ENCODE data around the gene ADAMTSL3.

The ADAMTSL3 gene

DNA sequence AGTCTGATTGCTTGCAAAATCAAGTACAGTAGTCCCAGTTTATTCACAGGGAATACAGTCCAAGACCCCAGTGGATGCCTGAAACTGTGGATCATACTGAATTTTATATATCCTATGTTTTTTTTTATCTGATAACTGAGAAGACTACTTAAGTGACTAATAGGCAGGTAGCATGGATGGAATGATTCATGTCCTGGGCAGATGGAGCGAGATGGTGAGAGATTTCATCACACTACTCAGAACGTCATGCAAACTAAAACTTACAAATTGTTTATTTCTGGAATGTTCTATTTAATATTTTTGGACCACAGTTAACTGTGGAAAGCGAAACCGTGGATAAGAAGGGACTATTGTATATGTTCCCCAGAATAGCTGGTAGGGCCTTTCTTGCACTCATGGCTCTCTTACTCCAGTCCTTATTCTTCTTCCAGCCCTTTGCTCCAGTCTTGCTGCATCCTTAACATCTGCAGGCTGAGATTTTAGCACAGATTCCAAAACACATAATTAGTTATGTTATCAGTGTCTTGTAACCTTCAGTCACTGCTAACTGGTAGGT, 290.0 kb downstream of the ADAMTSL3 start:
- TF ChIP-seq SIN3A (IDR thresholded peaks at IDR 0.05; ENCODE audit: borderline replicate concordance, insufficient read depth, low read length) = no peak
- TF ChIP-seq, protein P1, sequence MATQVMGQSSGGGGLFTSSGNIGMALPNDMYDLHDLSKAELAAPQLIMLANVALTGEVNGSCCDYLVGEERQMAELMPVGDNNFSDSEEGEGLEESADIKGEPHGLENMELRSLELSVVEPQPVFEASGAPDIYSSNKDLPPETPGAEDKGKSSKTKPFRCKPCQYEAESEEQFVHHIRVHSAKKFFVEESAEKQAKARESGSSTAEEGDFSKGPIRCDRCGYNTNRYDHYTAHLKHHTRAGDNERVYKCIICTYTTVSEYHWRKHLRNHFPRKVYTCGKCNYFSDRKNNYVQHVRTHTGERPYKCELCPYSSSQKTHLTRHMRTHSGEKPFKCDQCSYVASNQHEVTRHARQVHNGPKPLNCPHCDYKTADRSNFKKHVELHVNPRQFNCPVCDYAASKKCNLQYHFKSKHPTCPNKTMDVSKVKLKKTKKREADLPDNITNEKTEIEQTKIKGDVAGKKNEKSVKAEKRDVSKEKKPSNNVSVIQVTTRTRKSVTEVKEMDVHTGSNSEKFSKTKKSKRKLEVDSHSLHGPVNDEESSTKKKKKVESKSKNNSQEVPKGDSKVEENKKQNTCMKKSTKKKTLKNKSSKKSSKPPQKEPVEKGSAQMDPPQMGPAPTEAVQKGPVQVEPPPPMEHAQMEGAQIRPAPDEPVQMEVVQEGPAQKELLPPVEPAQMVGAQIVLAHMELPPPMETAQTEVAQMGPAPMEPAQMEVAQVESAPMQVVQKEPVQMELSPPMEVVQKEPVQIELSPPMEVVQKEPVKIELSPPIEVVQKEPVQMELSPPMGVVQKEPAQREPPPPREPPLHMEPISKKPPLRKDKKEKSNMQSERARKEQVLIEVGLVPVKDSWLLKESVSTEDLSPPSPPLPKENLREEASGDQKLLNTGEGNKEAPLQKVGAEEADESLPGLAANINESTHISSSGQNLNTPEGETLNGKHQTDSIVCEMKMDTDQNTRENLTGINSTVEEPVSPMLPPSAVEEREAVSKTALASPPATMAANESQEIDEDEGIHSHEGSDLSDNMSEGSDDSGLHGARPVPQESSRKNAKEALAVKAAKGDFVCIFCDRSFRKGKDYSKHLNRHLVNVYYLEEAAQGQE (IDR thresholded peaks at IDR 0.05; ENCODE audit: insufficient read depth in 1 of 2, low read depth in 2 of 2, low read length in 2 of 2) = no peak
- TF ChIP-seq TAF1 (IDR thresholded peaks at IDR 0.05; ENCODE audit: borderline replicate concordance, insufficient read depth, low read length) = no peak
- no peak for TF ChIP-seq FOXP2 (optimal IDR thresholded peaks at IDR 0.05; ENCODE audit: borderline replicate concordance, extremely low read depth, extremely low read length, insufficient read depth)
- no peak for TF ChIP-seq POLR2AphosphoS5 (IDR thresholded peaks at IDR 0.05; ENCODE audit: low read depth, low read length)

DNA sequence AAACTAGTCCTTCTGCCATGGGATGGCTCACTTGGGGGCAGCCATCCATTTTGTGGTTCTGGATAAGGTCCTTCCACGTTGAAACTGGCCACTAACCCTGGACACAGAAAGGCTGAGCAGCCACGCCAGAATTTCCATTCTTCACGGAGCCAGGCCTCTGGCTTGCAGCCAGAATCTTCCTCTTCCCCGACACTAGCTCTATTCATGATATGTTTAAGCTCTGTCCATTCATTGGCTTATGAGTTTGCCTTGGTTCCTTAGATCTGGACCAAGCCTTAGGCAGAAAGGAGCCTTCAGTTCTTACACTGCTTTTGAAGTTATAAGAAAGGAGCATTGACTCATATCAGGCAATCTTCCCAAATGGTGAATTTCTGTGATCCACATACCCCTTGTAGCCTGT, 293.2 kb downstream of the ADAMTSL3 start:
- TF ChIP-seq FOXP2 (optimal IDR thresholded peaks at IDR 0.05; ENCODE audit: borderline replicate concordance, extremely low read depth, extremely low read length, insufficient read depth) (no peak), SIN3A (IDR thresholded peaks at IDR 0.05; ENCODE audit: borderline replicate concordance, insufficient read depth, low read length) (no peak), POLR2AphosphoS5 (IDR thresholded peaks at IDR 0.05; ENCODE audit: low read depth, low read length) (no peak), TAF1 (IDR thresholded peaks at IDR 0.05; ENCODE audit: borderline replicate concordance, insufficient read depth, low read length) (no peak)
- TF ChIP-seq, protein P1 (IDR thresholded peaks at IDR 0.05; ENCODE audit: insufficient read depth in 1 of 2, low read depth in 2 of 2, low read length in 2 of 2) = no peak

DNA sequence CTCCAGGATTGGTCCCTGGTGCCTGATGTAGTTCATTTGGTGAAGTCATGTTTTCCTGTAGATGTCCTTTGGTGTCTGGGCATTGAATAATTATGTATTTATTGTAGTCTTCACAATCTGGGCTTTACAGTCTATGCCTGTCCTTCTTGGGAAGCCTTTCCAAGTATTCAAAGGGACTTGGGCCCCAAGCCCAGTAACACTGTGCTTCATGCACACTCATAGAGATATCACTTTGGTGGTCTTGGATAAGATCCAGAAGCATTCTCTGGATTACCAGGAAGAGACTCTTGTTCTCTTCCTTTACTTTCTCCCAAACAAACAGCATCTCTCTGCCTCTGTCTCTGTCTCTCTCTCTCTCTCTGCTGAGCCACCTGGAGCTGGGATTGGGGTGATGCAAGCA, 300.6 kb downstream of the ADAMTSL3 start:
- TF ChIP-seq TAF1 (IDR thresholded peaks at IDR 0.05; ENCODE audit: borderline replicate concordance, insufficient read depth, low read length) = no peak
- TF ChIP-seq POLR2AphosphoS5 (IDR thresholded peaks at IDR 0.05; ENCODE audit: low read depth, low read length) = no peak
- TF ChIP-seq, protein P1 (IDR thresholded peaks at IDR 0.05; ENCODE audit: insufficient read depth in 1 of 2, low read depth in 2 of 2, low read length in 2 of 2) = no peak
- no peak for TF ChIP-seq SIN3A (IDR thresholded peaks at IDR 0.05; ENCODE audit: borderline replicate concordance, insufficient read depth, low read length)
- TF ChIP-seq FOXP2 (optimal IDR thresholded peaks at IDR 0.05; ENCODE audit: borderline replicate concordance, extremely low read depth, extremely low read length, insufficient read depth) = no peak

DNA sequence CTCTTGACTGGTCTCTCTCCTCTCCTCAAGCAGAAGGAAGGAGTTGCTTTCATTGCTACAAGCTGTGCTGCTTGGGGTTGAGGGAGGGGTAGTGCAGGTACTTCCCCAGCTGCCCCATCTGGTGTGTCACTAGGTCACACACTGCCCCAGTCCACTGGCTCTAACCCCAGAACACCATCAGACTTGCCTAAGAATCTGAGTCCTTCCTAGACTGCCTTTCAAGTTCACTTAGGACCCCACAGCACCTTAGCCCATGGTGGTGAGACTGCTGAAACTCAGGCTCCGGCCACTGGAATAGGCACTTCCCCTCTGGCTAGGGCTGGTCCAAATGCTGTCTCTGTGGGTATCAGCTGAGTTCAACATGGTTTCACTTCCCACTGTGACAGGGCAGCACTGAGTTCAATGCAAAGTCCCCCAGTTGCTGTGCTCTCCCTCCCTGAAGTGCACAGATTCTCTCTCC, 301.9 kb downstream of the ADAMTSL3 start:
- TF ChIP-seq, protein P1 (IDR thresholded peaks at IDR 0.05; ENCODE audit: insufficient read depth in 1 of 2, low read depth in 2 of 2, low read length in 2 of 2) = no peak
- TF ChIP-seq FOXP2 (optimal IDR thresholded peaks at IDR 0.05; ENCODE audit: borderline replicate concordance, extremely low read depth, extremely low read length, insufficient read depth) = no peak
- TF ChIP-seq POLR2AphosphoS5 (IDR thresholded peaks at IDR 0.05; ENCODE audit: low read depth, low read length) = no peak
- no peak for TF ChIP-seq TAF1 (IDR thresholded peaks at IDR 0.05; ENCODE audit: borderline replicate concordance, insufficient read depth, low read length)
- TF ChIP-seq SIN3A (IDR thresholded peaks at IDR 0.05; ENCODE audit: borderline replicate concordance, insufficient read depth, low read length) = no peak

All from PFSK-1 (cell line).